Upper lobe of left lung (tissue), 4 donors: Measurements from ENCODE around the gene ZNF10.

ENCODE experiments used
- CTCF ChIP-seq, 6 experiments: fragments of 450-650 bp in 4 of 6; fragments of 200-600 bp in 2 of 6; sonication (generic) in 2 of 6; IDR thresholded peaks; one replicate each; pipeline ENCODE4 v1.5.1; 2016 to 2019; ENCODE audit warnings: antibody characterized with exemption in 6 of 6
- EP300 ChIP-seq, 4 donors: sonication (generic); formaldehyde crosslinking; IDR thresholded peaks; one replicate each; pipeline ENCODE4 v1.5.1; 2017; ENCODE audit warnings: antibody characterized with exemption in 4 of 4, control low read depth in 2 of 4
- POLR2A ChIP-seq, 4 donors: fragments of 450-650 bp; IDR thresholded peaks; one replicate each; pipeline ENCODE4 v1.5.1; 2016 to 2017; ENCODE audit warnings: antibody characterized with exemption in 4 of 4, mild to moderate bottlenecking in 2 of 4

GRCh38 chr12:133083345-133083744 lies 47.1 kb upstream of the ZNF10 start:
- TF ChIP-seq CTCF (IDR thresholded peaks at IDR 0.05), result no peak
- TF ChIP-seq POLR2A (IDR thresholded peaks at IDR 0.05), result no peak
- no peak for TF ChIP-seq EP300 (IDR thresholded peaks at IDR 0.05)
